Body of pancreas (tissue), 4 donors: ENCODE measurements around the gene PCDH9.

Experiments
- POLR2A ChIP-seq, 3 donors: fragments of 450-650 bp; IDR thresholded peaks; one replicate each; pipeline ENCODE4 v1.6.1; 2016; ENCODE audit warnings: antibody characterized with exemption in 3 of 3, mild to moderate bottlenecking in 2 of 3
- TF ChIP-seq, protein P1 (sequence below), 7 experiments: fragments of 450-650 bp in 4 of 7; fragments of 200-600 bp in 3 of 7; sonication (generic) in 3 of 7; IDR thresholded peaks; one replicate each; pipeline ENCODE4 v1.5.1; 2016 to 2019; ENCODE audit warnings: antibody characterized with exemption in 7 of 7

DNA sequence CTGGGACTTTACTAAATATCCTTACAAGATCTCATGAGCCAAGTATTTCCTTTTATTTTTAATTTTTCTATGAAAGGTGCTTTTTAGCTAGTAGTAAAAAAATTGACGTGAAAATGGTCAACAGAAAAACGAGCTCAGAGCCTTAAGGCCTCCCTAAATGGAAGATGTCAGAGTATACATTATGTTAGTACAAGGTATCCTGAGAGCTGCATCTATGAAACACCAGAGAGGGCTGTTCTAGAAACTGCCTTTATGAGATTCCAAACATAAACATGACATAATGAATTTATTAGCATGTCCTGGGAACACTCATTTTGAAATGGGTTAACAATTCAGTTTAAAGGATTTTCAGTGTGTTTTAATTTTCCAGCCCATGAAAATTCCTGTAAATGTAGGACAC lies 146.6 kb downstream of the PCDH9 start:
- TF ChIP-seq POLR2A (IDR thresholded peaks at IDR 0.05), result no peak
- TF ChIP-seq, protein P1, sequence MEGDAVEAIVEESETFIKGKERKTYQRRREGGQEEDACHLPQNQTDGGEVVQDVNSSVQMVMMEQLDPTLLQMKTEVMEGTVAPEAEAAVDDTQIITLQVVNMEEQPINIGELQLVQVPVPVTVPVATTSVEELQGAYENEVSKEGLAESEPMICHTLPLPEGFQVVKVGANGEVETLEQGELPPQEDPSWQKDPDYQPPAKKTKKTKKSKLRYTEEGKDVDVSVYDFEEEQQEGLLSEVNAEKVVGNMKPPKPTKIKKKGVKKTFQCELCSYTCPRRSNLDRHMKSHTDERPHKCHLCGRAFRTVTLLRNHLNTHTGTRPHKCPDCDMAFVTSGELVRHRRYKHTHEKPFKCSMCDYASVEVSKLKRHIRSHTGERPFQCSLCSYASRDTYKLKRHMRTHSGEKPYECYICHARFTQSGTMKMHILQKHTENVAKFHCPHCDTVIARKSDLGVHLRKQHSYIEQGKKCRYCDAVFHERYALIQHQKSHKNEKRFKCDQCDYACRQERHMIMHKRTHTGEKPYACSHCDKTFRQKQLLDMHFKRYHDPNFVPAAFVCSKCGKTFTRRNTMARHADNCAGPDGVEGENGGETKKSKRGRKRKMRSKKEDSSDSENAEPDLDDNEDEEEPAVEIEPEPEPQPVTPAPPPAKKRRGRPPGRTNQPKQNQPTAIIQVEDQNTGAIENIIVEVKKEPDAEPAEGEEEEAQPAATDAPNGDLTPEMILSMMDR (IDR thresholded peaks at IDR 0.05), result no peak
